ENCODE measurements around the gene POLN. TPM values are rescaled to one million over a fixed set of nuclear protein-coding genes. Genes with fewer than 3 reads are reported as not detected.

The POLN gene
- total RNA-seq, 1 donor from 2014 or later = 1.1 TPM

GRCh38 chr4:2104556-2105345 lies 137.2 kb downstream of the POLN start:
- no peak for ATAC-seq

- ATAC-seq = no peak
Observed at GRCh38 chr4:2103843-2104547, 137.9 kb downstream of the POLN start.

GRCh38 chr4:2103127-2103842 lies 138.6 kb downstream of the POLN start:
- ATAC-seq = no peak

- no peak for ATAC-seq
Observed at GRCh38 chr4:2102045-2102883, 139.7 kb downstream of the POLN start.

- ATAC-seq = no peak
Observed at GRCh38 chr4:2101346-2102044, 140.4 kb downstream of the POLN start.

- no peak for ATAC-seq
Observed at GRCh38 chr4:2096073-2096609, 145.8 kb downstream of the POLN start.

- ATAC-seq = no peak
Observed at GRCh38 chr4:2095236-2096072, 146.5 kb downstream of the POLN start.

GRCh38 chr4:2094545-2094944 lies 147.4 kb downstream of the POLN start:
- ATAC-seq = no peak

- ATAC-seq = no peak
Observed at GRCh38 chr4:2093265-2093664, 148.7 kb downstream of the POLN start.

GRCh38 chr4:2092669-2093053 lies 149.3 kb downstream of the POLN start:
- ATAC-seq = no peak

- ATAC-seq = no peak
Observed at GRCh38 chr4:2091990-2092668, 149.8 kb downstream of the POLN start.

GRCh38 chr4:2090642-2091041 lies 151.3 kb downstream of the POLN start:
- no peak for ATAC-seq

GRCh38 chr4:2089222-2089621 lies 152.7 kb downstream of the POLN start:
- no peak for ATAC-seq

- ATAC-seq = no peak
Observed at GRCh38 chr4:2087170-2087569, 154.8 kb downstream of the POLN start.

- peak; percentile 63 for ATAC-seq
Observed at GRCh38 chr4:2085496-2085901, 156.4 kb downstream of the POLN start.

- ATAC-seq = no peak
Observed at GRCh38 chr4:2084316-2084715, 157.6 kb downstream of the POLN start.

GRCh38 chr4:2083826-2084160 lies 158.1 kb downstream of the POLN start:
- ATAC-seq = no peak

GRCh38 chr4:2083116-2083825 lies 158.7 kb downstream of the POLN start:
- no peak for ATAC-seq

- ATAC-seq = no peak
Observed at GRCh38 chr4:2082627-2083026, 159.3 kb downstream of the POLN start.

- ATAC-seq = no peak
Observed at GRCh38 chr4:2082118-2082517, 159.8 kb downstream of the POLN start.
